ENCODE results near the gene GPHN. TPM values are rescaled to one million over a fixed set of nuclear protein-coding genes. Genes with fewer than 3 reads are reported as not detected.

GPHN gene
- total and polyA plus RNA-seq, 2 of the 4 experiments (the other 2 are of a cell fraction), result 8.0 to 8.1 TPM

GRCh38 chr14:66482873-66483272 lies 25.1 kb upstream of the GPHN start:
- H3K36me3 ChIP-seq (ENCODE audit: control insufficient read depth, insufficient read depth, low read length), result no peaks in the 10 kb centered on the region
- no peaks in the 10 kb centered on the region for H3K9me3 ChIP-seq (ENCODE audit: control insufficient read depth, insufficient read depth, low read length)
- ATAC-seq (ENCODE audit: low read depth) (no peak), DNase-seq (no peak)
- BruUV-seq (replicated peaks), result no TSS peak
- no peak overlapping the region for H3K27ac ChIP-seq (ENCODE audit: insufficient read depth, low read length)
- no peak overlapping the region for H3K4ac ChIP-seq (ENCODE audit: low read depth, low read length)
- no CpG with 5 or more reads among the region's 2 CpGs for WGBS, 2 experiments (ENCODE audit: extremely low coverage in 2 of 2, insufficient read length in 1 of 2)
- H2AFZ ChIP-seq (replicated peaks; ENCODE audit: low read length, poor library complexity), result no peak overlapping the region
- ChIA-PET CTCF (no interaction called here), POLR2A (ENCODE audit: unreplicated experiment) (no interaction called here)
- dilution Hi-C loops (cut with HindIII; ENCODE audit: low sequenced_read_pairs, unreplicated experiment), result no loop called here
- no peak overlapping the region for H3K4me3 ChIP-seq (ENCODE audit: insufficient read depth, low read depth, low read length)
- H2BK15ac ChIP-seq (ENCODE audit: low read depth, low read length), result no peak overlapping the region
- no peak overlapping the region for H2AK9ac ChIP-seq (replicated peaks; ENCODE audit: low read depth, low read length, poor library complexity)
- intact Hi-C loops (cut with micrococcal nuclease), result no loop called here
- H3K18ac ChIP-seq (ENCODE audit: low read depth, low read length), result no peak overlapping the region
- no peak overlapping the region for H3K56ac ChIP-seq (ENCODE audit: extremely low read depth, insufficient read depth, low read length)
- H3K23ac ChIP-seq (ENCODE audit: low read depth, low read length), result no peak overlapping the region
- H2BK5ac ChIP-seq (ENCODE audit: low read depth, low read length, poor library complexity, severe bottlenecking), result no peak overlapping the region
- no peak overlapping the region for H2BK120ac ChIP-seq (ENCODE audit: low read depth, low read length)
- no peak overlapping the region for H3K14ac ChIP-seq (replicated peaks; ENCODE audit: low read depth, low read length)
- no peak overlapping the region for H4K5ac ChIP-seq (ENCODE audit: low read depth, low read length)
- no peaks in the 10 kb centered on the region for H4K20me1 ChIP-seq (ENCODE audit: insufficient read depth, low read length)
- no peak overlapping the region for H2BK20ac ChIP-seq (ENCODE audit: low read depth, low read length)
- in situ Hi-C loops (cut with MboI; ENCODE audit: low sequenced_read_pairs), result no loop called here
- H2AK5ac ChIP-seq (ENCODE audit: low read depth, low read length), result no peak overlapping the region
- H3K9me1 ChIP-seq (ENCODE audit: insufficient read depth, low read length), result no peaks in the 10 kb centered on the region
- H3K4me1 ChIP-seq (ENCODE audit: control insufficient read depth, insufficient read depth, low read length), result no peaks in the 10 kb centered on the region
- H3K9ac ChIP-seq (ENCODE audit: low read depth, low read length), result no peak overlapping the region
- no peak overlapping the region for H4K8ac ChIP-seq (ENCODE audit: low read depth in 2 of 2, low read length in 2 of 2)
- H3K4me2 ChIP-seq (ENCODE audit: low read depth, low read length), result no peak overlapping the region
- no peaks in the 10 kb centered on the region for H3K27me3 ChIP-seq (ENCODE audit: control insufficient read depth, insufficient read depth, low read length)
- H3K79me1 ChIP-seq (ENCODE audit: low read depth in 1 of 2, low read length in 2 of 2), result no peaks in the 10 kb centered on the region
- no peak overlapping the region for H4K91ac ChIP-seq (ENCODE audit: insufficient read depth, low read depth, low read length)
- no peak for TF ChIP-seq POLR2A (IDR thresholded peaks at IDR 0.05; ENCODE audit: low read depth, low read length)
- TF ChIP-seq CTCF (conservative IDR thresholded peaks at IDR 0.05; ENCODE audit: low read depth, low read length), result no peak
